HCT116 (cell line): ENCODE measurements around the gene PEX11A. TPM values are rescaled to one million over a fixed set of nuclear protein-coding genes. Genes with fewer than 3 reads are reported as not detected.

ENCODE experiments used
- ATAC-seq: fragments of 200-7000 bp; cut with Tn5 transposase; 2 replicates; pipeline ENCODE4 v1.9.1; 2020; ENCODE audit warnings: mild to moderate bottlenecking, moderate library complexity
- BruUV-seq: library from RNA; stranded (reverse); fragments of 400-500 nt; replicated peaks from 2 replicates; lab custom pipeline; 2021; lab: Mats Ljungman, UMichigan
- CTCF ChIA-PET: fragments of 300-600 bp; sonication (Branson Sonifier 250); formaldehyde crosslinking; loops from one replicate; lab custom pipeline; 2021; ENCODE audit warnings: antibody characterized with exemption; lab: Charles Lee
- POLR2A ChIA-PET: fragments of 300-600, 350-600 bp; sonication (Branson Sonifier 250); formaldehyde crosslinking; loops from one replicate; lab custom pipeline; 2021; ENCODE audit warnings: antibody characterized with exemption; lab: Charles Lee
- RAD21 ChIA-PET, 2 experiments: fragments of 300-600 bp; sonication (Branson Sonifier 250); formaldehyde crosslinking; loops; one replicate each; lab custom pipeline; 2023; ENCODE audit warnings: low total read pairs in 2 of 2; ENCODE audit not compliant: uncharacterized antibody in 2 of 2, unreplicated experiment in 2 of 2, low non-redundant PET in 1 of 2; lab: Charles Lee
- DNase-seq: peaks from one replicate; pipeline ENCODE4 v3.0.0-alpha.2; 2010; ENCODE audit warnings: low read depth, low spot score
- H2AFZ ChIP-seq: fragments of 200-600 bp; shearing (Covaris generic), sonication (generic); 2 replicates; pipeline ENCODE4 v1.6.1; 2017; ENCODE audit warnings: low read depth, mixed run types, mixed read lengths, antibody characterized with exemption, low read length; ENCODE audit not compliant: poor library complexity, severe bottlenecking
- H3K27ac ChIP-seq: 2 replicates; pipeline ENCODE4 v1.5.1; 2012; ENCODE audit warnings: low read depth, low read length
- H3K27me3 ChIP-seq: fragments of 200-600 bp; sonication (generic); 2 replicates; pipeline ENCODE4 v1.6.1; 2016; ENCODE audit warnings: mixed run types, low read length, mixed read lengths; ENCODE audit not compliant: insufficient read depth
- H3K36me3 ChIP-seq, 2 experiments: fragments of 200-500 bp in 1 of 2; fragments of 200-600 bp in 1 of 2; sonication (Bioruptor generic) in 1 of 2; sonication (generic) in 1 of 2; 2 replicates each; pipeline versions ENCODE4 v1.5.1 to v1.6.1; 2014 to 2016; ENCODE audit warnings: low read length in 2 of 2, inconsistent platforms in 1 of 2, mixed read lengths in 1 of 2, mixed run types in 1 of 2; ENCODE audit not compliant: insufficient read depth in 2 of 2, control insufficient read depth in 1 of 2
- H3K4me1 ChIP-seq, 2 experiments: fragments of 200-600 bp in 1 of 2; sonication (generic) in 1 of 2; 2 replicates each; pipeline versions ENCODE4 v1.5.1 to v1.6.1; 2012 to 2017; ENCODE audit warnings: low read length in 2 of 2, inconsistent platforms in 1 of 2, mild to moderate bottlenecking in 1 of 2, mixed read lengths in 1 of 2, mixed run types in 1 of 2, moderate library complexity in 1 of 2; ENCODE audit not compliant: insufficient read depth in 2 of 2, control insufficient read depth in 1 of 2
- H3K4me2 ChIP-seq: fragments of 200-600 bp; sonication (generic); 2 replicates; pipeline ENCODE4 v1.6.1; 2017; ENCODE audit warnings: mixed run types, low read length, mixed read lengths
- H3K4me3 ChIP-seq, 2 experiments: fragments of 200-600 bp in 1 of 2; sonication (generic) in 1 of 2; replicated peaks in 1 of 2; 2 replicates each; pipeline ENCODE4 v1.5.1; 2011 to 2016; ENCODE audit warnings: low read length in 2 of 2, control low read depth in 1 of 2, low read depth in 1 of 2, mild to moderate bottlenecking in 1 of 2, mixed read lengths in 1 of 2, mixed run types in 1 of 2
- H3K79me2 ChIP-seq: fragments of 200-600 bp; sonication (generic); 2 replicates; pipeline ENCODE4 v1.6.1; 2017; ENCODE audit warnings: mild to moderate bottlenecking, mixed run types, low read length, moderate library complexity, mixed read lengths; ENCODE audit not compliant: insufficient read depth
- H3K9ac ChIP-seq: fragments of 200-600 bp; sonication (generic); 2 replicates; pipeline ENCODE4 v1.6.1; 2016; ENCODE audit warnings: low read length, mixed read lengths
- H3K9me2 ChIP-seq: fragments of 200-600 bp; sonication (generic), shearing (Covaris generic); 2 replicates; pipeline ENCODE4 v1.6.1; 2017; ENCODE audit warnings: mixed run types, mild to moderate bottlenecking, moderate library complexity; ENCODE audit not compliant: insufficient read depth
- H3K9me3 ChIP-seq, 2 experiments: fragments of 200-500 bp in 1 of 2; fragments of 200-600 bp in 1 of 2; sonication (Bioruptor generic) in 1 of 2; sonication (generic) in 1 of 2; 2 replicates each; pipeline ENCODE4 v1.6.1; 2014 to 2017; ENCODE audit warnings: low read length in 2 of 2, mixed read lengths in 2 of 2, inconsistent platforms in 1 of 2, low read depth in 1 of 2, mild to moderate bottlenecking in 1 of 2, mixed run types in 1 of 2, moderate library complexity in 1 of 2; ENCODE audit not compliant: control insufficient read depth in 1 of 2, insufficient read depth in 1 of 2
- H4K20me1 ChIP-seq: fragments of 200-600 bp; sonication (generic), shearing (Covaris generic); 2 replicates; pipeline ENCODE4 v1.6.1; 2017; ENCODE audit warnings: mixed run types, mild to moderate bottlenecking, moderate library complexity; ENCODE audit not compliant: insufficient read depth
- EGR1 ChIP-seq: IDR thresholded peaks from 2 replicates; pipeline ENCODE4 v1.6.1; 2012; ENCODE audit warnings: low read depth
- ELF1 ChIP-seq: IDR thresholded peaks from 2 replicates; pipeline ENCODE4 v1.6.1; 2012; ENCODE audit warnings: low read depth, borderline replicate concordance
- EZH2 ChIP-seq: fragments of 200-600 bp; sonication (generic); IDR thresholded peaks from 2 replicates; pipeline ENCODE4 v1.6.1; 2017; ENCODE audit warnings: antibody characterized with exemption, mixed run types
- SIN3A ChIP-seq: IDR thresholded peaks from 2 replicates; pipeline ENCODE4 v1.6.1; 2012; ENCODE audit warnings: low read depth
- SRF ChIP-seq: IDR thresholded peaks from 2 replicates; pipeline ENCODE4 v1.6.1; 2012; ENCODE audit warnings: low read depth
- ZFX ChIP-seq: fragments of 450-650 bp; IDR thresholded peaks from 2 replicates; pipeline ENCODE4 v1.6.1; 2017
- intact Hi-C: fragments of 100-400 bp; cut with micrococcal nuclease; formaldehyde crosslinking; loops from 2 replicates; pipeline ENCODE4 v1.10.0; 2022
- total RNA-seq: library from RNA; stranded (reverse); gene quantifications from one replicate; pipeline ENCODE4 v1.2.1, GENCODE V29; 2021; ENCODE audit not compliant: unreplicated experiment
- TF ChIP-seq, protein P1 (sequence below): IDR thresholded peaks from 2 replicates; pipeline ENCODE4 v1.6.1; 2012; ENCODE audit warnings: low read depth
- TF ChIP-seq, protein P2 (sequence below): IDR thresholded peaks from 2 replicates; pipeline ENCODE4 v1.6.1; 2012

The PEX11A gene
- total RNA-seq, 1 experiment from 2014 or later, result 7.1 TPM

DNA sequence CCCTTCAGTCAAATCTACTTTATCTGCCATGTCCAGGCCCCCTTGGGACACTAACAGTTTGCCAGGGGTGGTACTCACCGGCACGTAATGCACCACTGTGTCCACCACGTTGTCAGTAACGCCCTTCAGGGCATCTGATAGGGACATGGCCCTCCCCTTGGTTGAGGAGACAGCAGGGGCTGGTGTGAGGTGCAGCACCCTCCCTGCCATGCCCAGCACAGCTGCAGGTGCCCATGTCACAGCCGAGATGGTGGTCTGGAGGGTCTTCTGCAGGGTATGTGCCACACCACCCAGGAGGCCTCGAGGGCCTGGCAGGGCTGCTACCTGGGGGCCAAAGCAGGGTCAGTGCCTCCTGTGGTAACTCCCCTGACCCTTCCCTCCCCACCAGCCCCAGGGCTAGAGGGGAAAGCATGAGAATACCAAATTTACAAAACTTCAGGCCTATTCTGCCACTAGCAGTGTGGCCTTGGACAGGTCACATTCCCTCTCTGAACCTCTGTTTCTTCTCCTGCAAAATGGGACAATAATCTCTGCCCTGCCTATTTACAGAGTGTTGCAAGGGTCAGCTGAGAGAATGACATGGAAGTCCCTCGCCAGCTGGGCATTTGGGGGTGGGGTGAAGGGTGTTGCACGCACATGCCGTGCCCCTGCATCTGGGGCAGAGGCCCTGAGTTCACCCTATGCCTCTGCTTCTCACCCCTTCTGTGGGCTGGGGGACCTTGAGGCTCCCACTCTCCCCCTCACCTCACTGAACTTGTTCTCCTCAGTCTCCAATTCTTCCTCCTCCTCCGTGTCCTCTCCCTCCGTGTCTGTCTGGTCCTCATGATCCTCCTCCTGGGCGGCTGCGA is 23.5 kb downstream of the PEX11A start:
- no peak overlapping the region for H3K4me3 ChIP-seq
- CTCF ChIA-PET, result no interaction called here
- TF ChIP-seq EZH2, result no peak
- no peak for TF ChIP-seq ELF1
- no peak for TF ChIP-seq EGR1
- no peak for TF ChIP-seq SRF
- no peak for TF ChIP-seq SIN3A
- TF ChIP-seq, protein P1, sequence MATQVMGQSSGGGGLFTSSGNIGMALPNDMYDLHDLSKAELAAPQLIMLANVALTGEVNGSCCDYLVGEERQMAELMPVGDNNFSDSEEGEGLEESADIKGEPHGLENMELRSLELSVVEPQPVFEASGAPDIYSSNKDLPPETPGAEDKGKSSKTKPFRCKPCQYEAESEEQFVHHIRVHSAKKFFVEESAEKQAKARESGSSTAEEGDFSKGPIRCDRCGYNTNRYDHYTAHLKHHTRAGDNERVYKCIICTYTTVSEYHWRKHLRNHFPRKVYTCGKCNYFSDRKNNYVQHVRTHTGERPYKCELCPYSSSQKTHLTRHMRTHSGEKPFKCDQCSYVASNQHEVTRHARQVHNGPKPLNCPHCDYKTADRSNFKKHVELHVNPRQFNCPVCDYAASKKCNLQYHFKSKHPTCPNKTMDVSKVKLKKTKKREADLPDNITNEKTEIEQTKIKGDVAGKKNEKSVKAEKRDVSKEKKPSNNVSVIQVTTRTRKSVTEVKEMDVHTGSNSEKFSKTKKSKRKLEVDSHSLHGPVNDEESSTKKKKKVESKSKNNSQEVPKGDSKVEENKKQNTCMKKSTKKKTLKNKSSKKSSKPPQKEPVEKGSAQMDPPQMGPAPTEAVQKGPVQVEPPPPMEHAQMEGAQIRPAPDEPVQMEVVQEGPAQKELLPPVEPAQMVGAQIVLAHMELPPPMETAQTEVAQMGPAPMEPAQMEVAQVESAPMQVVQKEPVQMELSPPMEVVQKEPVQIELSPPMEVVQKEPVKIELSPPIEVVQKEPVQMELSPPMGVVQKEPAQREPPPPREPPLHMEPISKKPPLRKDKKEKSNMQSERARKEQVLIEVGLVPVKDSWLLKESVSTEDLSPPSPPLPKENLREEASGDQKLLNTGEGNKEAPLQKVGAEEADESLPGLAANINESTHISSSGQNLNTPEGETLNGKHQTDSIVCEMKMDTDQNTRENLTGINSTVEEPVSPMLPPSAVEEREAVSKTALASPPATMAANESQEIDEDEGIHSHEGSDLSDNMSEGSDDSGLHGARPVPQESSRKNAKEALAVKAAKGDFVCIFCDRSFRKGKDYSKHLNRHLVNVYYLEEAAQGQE, result no peak
- TF ChIP-seq, protein P2, sequence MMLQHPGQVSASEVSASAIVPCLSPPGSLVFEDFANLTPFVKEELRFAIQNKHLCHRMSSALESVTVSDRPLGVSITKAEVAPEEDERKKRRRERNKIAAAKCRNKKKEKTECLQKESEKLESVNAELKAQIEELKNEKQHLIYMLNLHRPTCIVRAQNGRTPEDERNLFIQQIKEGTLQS, result no peak
- TF ChIP-seq ZFX, result no peak

More for the DNA sequence above, 23.5 kb downstream of the PEX11A start:
- intact Hi-C loops, result no loop called here
- H3K4me1 ChIP-seq, result peaks cover 0 to 5% of the 10 kb centered on the region in 2 experiments; a peak in 1 of 4 replicates
- no TSS peak for BruUV-seq
- H4K20me1 ChIP-seq, result no peaks in the 10 kb centered on the region
- ChIA-PET POLR2A (no interaction called here), RAD21 (no interaction called here)
- no peaks in the 10 kb centered on the region for H3K36me3 ChIP-seq
- H2AFZ ChIP-seq, result no peak overlapping the region
- no peaks in the 10 kb centered on the region for H3K9me2 ChIP-seq
- no peak overlapping the region for H3K9ac ChIP-seq
- no peaks in the 10 kb centered on the region for H3K9me3 ChIP-seq
- no peaks in the 10 kb centered on the region for H3K79me2 ChIP-seq
- no peak for DNase-seq
- no peak overlapping the region for H3K4me2 ChIP-seq
- H3K27me3 ChIP-seq, result no peaks in the 10 kb centered on the region
- no peak overlapping the region for H3K27ac ChIP-seq
- ATAC-seq, result no peak
